Measurements from ENCODE around the gene PTPN7. TPM values are rescaled to one million over a fixed set of nuclear protein-coding genes. Genes with fewer than 3 reads are reported as not detected.
"Not testable (repeated sequence)": the region's sequence is repeated elsewhere in the genome, so short reads cannot be mapped to it uniquely, and the experiment has no call there.

PTPN7 gene
- total RNA-seq, 1 donor from 2014 or later, result not detected

GRCh38 chr1:202167708-202168415 lies 7.5 kb upstream of the PTPN7 start:
- FAIRE-seq (no peak), DNase-seq (ENCODE audit: low spot score in 2 of 2) (no peak)

- not testable (repeated sequence) for FAIRE-seq; DNase-seq (ENCODE audit: low spot score in 2 of 2)
Measured at GRCh38 chr1:202167054-202167453, 6.7 kb upstream of the PTPN7 start.

- no peak for FAIRE-seq
- no peak for DNase-seq (ENCODE audit: low spot score in 2 of 2)
Measured at GRCh38 chr1:202165942-202166843, 5.8 kb upstream of the PTPN7 start.

DNA sequence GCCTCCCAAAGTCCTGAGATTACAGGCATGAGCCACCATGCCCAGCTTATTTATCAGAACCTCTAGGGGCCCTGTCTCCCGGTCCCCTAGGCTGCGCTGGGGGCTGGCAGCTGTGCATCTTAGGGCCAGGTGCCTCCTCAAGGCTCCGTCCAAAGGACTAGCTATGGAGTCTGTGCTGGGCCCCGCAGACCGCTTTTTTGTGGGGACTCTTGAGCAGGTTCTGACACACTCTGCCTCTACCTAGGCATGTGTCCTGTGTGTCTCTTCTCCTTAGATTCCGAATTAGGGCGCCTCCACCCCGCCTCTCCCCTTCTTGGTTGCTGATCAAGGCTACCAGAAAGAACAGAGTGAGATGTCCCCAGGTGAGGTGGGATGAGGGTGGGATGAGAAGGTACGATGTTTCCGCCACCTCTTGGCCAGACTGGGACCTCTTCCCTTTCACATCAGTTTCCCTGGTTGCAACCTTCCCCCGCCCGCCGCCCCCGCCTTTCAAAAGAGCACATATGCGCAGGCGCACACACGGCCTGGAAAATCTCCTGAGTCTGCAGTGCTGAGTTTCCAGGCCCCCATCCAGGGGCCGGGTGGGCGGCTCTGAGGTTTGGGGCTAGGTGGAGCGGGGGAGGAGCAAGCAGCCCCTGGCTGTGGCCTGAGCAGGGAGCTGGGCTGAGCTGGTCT lies 5.0 kb upstream of the PTPN7 start:
- no peak for FAIRE-seq
- DNase-seq (ENCODE audit: low spot score in 2 of 2), result no peak

- DNase-seq (ENCODE audit: low spot score in 2 of 2) (no peak), FAIRE-seq (no peak)
Measured at GRCh38 chr1:202164271-202165037, 4.1 kb upstream of the PTPN7 start.

DNA sequence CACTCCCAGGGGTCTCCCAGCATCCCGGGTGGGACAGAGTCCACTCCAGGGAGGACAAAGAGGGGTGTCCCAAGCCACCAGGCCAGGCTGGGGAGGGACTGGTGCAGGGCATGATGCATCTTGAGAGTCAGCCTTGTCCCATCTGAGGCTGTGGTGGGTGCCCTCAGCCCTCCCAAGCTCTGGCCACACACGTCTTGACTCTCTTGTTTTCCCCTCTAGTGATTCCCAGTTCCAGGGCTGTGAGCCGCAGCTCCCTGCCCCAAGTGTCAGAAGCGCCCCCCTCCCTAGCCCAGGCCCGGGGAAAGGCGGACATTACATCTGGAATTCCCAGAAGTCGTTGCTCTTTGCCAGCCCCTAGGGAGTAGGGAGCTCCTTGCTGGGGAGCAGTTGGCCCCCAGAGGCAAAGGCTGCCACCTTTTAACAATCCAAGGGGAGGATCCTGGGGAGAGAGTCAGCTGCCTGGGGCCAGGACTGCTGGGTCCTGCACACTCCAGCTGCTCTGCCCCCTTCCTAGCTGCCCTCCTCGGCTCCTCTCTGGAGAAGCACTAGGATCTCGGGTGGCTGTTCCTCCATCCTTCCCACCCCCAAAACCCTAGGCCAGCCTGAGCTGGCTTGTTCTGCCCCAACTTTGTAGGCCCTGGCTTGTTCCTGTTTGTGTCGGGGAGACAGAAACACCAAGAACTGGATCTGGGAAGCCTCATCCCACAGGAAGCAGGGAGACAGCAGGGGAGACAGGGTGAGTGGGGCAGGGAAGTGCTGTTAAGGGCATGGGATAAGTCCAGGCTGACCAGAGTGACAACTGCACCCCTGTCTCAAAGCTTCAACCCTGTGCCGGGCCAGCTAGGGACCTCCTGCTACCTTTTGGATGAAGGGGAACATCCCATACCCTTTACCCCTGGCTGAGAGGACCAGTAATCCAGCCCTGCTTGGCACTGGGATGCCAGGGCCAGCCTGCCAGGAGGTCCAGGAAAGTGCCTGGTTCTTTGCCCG lies 3.2 kb upstream of the PTPN7 start:
- FAIRE-seq, result no peak

DNA sequence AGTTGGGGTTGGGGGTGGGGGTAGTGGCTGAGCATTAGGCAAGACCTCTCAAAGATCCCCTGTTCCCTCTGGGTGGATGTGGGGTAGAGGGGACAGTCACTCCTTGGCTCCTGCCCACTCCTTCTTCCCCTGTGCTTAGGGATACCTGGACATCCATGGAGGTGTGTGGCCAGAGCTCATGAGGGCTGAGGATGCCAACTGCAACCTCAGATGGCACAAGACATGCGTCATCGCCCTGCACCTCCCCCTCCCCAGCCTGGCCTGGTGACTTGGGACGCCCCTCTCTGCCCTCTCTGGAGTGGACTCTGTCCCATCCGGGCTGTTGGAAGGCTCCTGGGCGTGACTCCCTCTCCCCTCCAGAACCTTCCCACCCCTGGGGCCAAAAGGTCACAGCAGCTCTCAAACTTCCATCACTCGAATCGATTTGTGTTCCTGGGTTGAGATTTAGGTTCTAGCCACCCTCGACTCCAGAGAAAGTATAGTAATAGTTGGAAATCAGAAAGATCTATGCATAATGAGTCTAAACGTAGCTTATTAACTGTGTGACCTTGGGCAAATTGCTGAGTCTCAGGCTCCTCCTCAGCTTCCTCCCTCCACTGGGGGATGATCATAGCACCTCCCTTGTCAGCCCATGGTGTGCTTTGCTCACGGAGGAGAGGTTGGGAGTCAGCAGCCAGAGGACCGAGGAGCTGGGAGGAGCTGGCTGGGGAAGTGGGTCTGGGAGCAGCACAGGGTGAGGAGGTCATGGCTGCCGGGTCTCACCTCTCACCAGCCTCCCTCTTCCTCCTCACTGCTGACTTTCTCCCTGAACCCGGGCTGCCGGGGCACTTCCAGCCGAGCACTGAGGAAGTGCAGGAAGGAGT lies 2.2 kb upstream of the PTPN7 start:
- no peak for FAIRE-seq
- no peak for DNase-seq (ENCODE audit: low spot score in 2 of 2)

More for the DNA sequence above, 3.2 kb upstream of the PTPN7 start:
- no peak for DNase-seq (ENCODE audit: low spot score in 2 of 2)

DNA sequence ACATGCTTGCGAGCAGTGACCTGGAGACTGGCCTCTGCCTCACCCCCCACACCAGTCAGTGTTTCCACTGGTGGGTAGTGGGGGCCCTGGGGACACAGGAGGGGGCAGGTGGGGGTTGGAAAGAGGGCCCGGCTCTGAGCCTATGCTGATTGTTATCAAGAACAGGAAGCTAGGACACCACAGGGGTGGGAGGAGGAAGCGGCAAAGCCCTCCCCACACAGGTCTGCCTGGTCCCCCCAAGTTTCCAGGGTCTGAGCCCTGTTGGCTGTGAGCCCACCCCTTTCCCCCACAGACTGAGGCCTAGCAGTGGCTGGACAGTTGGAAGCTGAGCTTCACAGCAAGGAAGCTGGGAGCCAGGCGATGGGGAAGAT lies 1.6 kb upstream of the PTPN7 start:
- no peak for FAIRE-seq

DNA sequence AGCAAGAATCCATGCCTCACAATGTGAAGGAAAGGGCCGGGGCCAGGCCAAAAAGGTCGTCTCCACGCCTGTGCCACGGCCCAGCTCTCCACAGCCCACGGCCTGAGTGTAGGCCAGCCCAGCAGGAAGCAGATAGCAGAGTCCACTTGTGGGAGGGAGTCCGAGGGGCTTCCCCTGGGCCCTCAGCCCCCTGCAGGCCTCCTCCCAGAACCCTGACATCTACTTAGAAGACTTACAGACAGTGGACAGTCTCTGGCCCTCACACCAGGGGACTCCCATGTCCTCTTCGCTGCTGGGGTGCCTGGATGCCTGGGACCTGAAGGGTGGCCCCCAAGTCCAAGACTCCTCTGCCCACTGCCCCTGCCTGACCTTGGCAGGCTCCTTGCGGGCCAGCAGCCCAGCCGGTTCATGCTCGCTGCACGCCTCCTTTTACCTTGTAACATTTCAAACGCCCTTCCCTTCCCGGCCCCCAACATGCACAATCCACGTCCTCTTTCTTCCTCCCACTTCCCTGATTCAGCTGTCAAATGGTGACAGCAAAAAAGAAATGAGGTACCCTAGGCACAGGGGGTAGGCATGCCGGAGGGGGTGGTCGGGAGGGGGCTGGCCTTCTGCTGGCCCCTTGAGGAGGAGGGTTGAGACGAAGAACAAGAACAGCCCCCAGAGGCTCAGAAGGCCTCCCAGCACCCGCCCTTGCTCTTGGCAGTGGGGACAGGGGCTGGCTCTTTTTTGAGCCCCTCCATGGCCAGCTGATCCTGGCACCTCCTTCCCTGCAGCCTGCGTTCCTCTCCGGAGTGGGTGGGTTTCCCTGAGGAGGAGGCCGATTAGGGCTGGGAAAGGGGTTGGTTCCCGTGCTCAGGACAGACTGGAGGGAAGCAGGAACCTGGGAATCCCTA lies 997 bp upstream of the PTPN7 start:
- FAIRE-seq, result no peak

More for the DNA sequence above, 1.6 kb upstream of the PTPN7 start:
- DNase-seq (ENCODE audit: low spot score in 2 of 2), result no peak

GRCh38 chr1:202159534-202160371 lies 649 bp downstream of the PTPN7 start:
- no peak for FAIRE-seq
- DNase-seq (ENCODE audit: low spot score in 2 of 2), result no peak

More for the DNA sequence above, 997 bp upstream of the PTPN7 start:
- no peak for DNase-seq (ENCODE audit: low spot score in 2 of 2)

- DNase-seq (ENCODE audit: low spot score in 2 of 2) (no peak), FAIRE-seq (no peak)
Measured at GRCh38 chr1:202158810-202159533, 1.4 kb downstream of the PTPN7 start.

DNA sequence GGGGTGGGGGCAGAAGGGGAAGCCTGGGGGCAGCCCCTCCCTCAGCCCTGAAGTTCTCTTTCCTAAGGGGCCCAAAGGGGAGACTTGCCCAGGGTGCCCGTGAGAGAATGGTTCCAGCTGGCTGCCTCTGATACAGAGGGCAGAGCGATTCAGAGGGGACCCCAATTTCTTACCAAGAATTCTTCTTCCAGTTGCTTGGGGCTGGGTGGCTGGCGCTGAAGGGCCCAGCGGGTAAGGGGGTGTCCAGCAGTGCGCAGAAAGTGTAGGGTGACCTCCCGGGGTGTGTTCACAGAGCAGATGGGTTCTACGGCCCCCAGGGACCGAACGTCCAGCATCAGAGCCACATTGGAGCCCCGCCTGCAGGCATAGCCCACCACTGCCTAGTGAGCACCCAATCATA lies 2.5 kb downstream of the PTPN7 start:
- FAIRE-seq, result no peak
- no peak for DNase-seq (ENCODE audit: low spot score in 2 of 2)

DNA sequence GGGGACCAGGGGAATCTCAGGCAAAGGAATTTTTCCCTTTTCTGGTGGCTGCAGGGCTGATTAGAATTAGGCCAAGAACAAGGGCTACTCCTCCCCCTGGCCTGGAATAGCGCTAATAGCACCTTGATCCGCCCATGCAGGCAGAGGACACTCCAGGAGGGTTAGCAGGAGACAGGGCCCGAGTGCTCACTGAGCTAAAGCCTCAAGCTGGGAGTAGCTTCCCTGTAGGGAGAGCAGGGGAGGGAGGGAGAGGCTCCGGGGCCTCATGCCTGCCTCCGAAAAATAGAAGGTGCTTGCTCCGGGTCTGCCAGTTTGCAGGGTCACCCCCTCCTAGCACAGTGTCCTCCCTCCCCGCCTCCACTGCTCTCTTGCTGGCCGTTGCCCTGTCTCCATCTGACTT lies 3.8 kb downstream of the PTPN7 start:
- FAIRE-seq (no peak), DNase-seq (ENCODE audit: low spot score in 2 of 2) (no peak)

- no peak for DNase-seq (ENCODE audit: low spot score in 2 of 2)
- FAIRE-seq, result no peak
Measured at GRCh38 chr1:202155478-202156021, 4.9 kb downstream of the PTPN7 start.

- no peak for FAIRE-seq
- DNase-seq (ENCODE audit: low spot score in 2 of 2), result no peak
Measured at GRCh38 chr1:202154766-202155477, 5.5 kb downstream of the PTPN7 start.

All from frontal cortex (tissue), 4 donors.